Prostate gland (tissue), 2 donors: ENCODE measurements around the gene EPHA5. TPM values are rescaled to one million over a fixed set of nuclear protein-coding genes. Genes with fewer than 3 reads are reported as not detected.

ENCODE experiments used
- DNase-seq: peaks from one replicate; pipeline ENCODE4 v3.0.0-alpha.2; 2019; ENCODE audit warnings: low spot score
- H3K27ac ChIP-seq, 2 donors: fragments of 200-600 bp; sonication (generic); 2 replicates each; pipeline ENCODE4 v1.5.1; 2017 to 2019
- H3K27me3 ChIP-seq: fragments of 200-600 bp; sonication (generic); replicated peaks from 2 replicates; pipeline ENCODE4 v1.5.1; 2019; ENCODE audit not compliant: insufficient read depth
- H3K36me3 ChIP-seq, 2 donors: fragments of 200-600 bp; sonication (generic); 1 replicate in 1 of 2; 2 replicates in 1 of 2; pipeline versions ENCODE4 v1.5.1 to v1.8.1; 2017 to 2019
- H3K4me1 ChIP-seq: fragments of 200-600 bp; sonication (generic); replicated peaks from 2 replicates; pipeline ENCODE4 v1.5.1; 2019
- H3K4me3 ChIP-seq, 2 donors: fragments of 200-600 bp; sonication (generic); 2 replicates each; pipeline ENCODE4 v1.5.1; 2017 to 2019
- H3K9me3 ChIP-seq: fragments of 200-600 bp; sonication (generic); 2 replicates; pipeline ENCODE4 v1.5.1; 2017
- POLR2A ChIP-seq: fragments of 450-650 bp; IDR thresholded peaks from one replicate; pipeline ENCODE4 v1.6.1; 2016; ENCODE audit warnings: antibody characterized with exemption, mild to moderate bottlenecking
- POLR2AphosphoS5 ChIP-seq: sonication (generic); formaldehyde crosslinking; IDR thresholded peaks from one replicate; pipeline ENCODE4 v1.6.1; 2017; ENCODE audit warnings: antibody characterized with exemption
- WGBS: methylation state at CpG from one replicate; pipeline ENCODE4 v1.1.5; 2018; 5-methylcytosine and 5-hydroxymethylcytosine counted together
- intact Hi-C: fragments of 100-400 bp; cut with DNase I; formaldehyde crosslinking; loops from one replicate; pipeline ENCODE4 v1.14.2; 2022
- total RNA-seq, 2 donors: library from RNA; depleted of rRNA; stranded (reverse); fragments of >200 nt; gene quantifications; one replicate each; pipeline ENCODE4 v1.1.0, GENCODE V29; 2016
- TF ChIP-seq, protein P1 (sequence below), 4 experiments: fragments of 200-600 bp in 2 of 4; fragments of 450-650 bp in 2 of 4; sonication (generic) in 2 of 4; IDR thresholded peaks; 1 replicate in 3 of 4; 2 replicates in 1 of 4; pipeline ENCODE4 v1.5.1; 2016 to 2019; ENCODE audit warnings: antibody characterized with exemption in 4 of 4, mild to moderate bottlenecking in 2 of 4, moderate library complexity in 2 of 4

EPHA5 gene
- total RNA-seq, 2 donors from 2014 or later: 2.2 to 11.0 TPM

GRCh38 chr4:65670020-65670330, 314 bp downstream of the EPHA5 start:
- peak overlapping the region; percentile 34 to 53 for H3K4me3 ChIP-seq
- H3K27ac ChIP-seq: peak overlapping the region; percentile 75 to 84
- no peaks in the 10 kb centered on the region for H3K9me3 ChIP-seq
- intact Hi-C loops: no loop called here
- TF ChIP-seq POLR2A (no peak), POLR2AphosphoS5 (no peak)
- TF ChIP-seq, protein P1, sequence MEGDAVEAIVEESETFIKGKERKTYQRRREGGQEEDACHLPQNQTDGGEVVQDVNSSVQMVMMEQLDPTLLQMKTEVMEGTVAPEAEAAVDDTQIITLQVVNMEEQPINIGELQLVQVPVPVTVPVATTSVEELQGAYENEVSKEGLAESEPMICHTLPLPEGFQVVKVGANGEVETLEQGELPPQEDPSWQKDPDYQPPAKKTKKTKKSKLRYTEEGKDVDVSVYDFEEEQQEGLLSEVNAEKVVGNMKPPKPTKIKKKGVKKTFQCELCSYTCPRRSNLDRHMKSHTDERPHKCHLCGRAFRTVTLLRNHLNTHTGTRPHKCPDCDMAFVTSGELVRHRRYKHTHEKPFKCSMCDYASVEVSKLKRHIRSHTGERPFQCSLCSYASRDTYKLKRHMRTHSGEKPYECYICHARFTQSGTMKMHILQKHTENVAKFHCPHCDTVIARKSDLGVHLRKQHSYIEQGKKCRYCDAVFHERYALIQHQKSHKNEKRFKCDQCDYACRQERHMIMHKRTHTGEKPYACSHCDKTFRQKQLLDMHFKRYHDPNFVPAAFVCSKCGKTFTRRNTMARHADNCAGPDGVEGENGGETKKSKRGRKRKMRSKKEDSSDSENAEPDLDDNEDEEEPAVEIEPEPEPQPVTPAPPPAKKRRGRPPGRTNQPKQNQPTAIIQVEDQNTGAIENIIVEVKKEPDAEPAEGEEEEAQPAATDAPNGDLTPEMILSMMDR (IDR thresholded peaks at IDR 0.05): no peak
- no peaks in the 10 kb centered on the region for H3K4me1 ChIP-seq
- no peaks in the 10 kb centered on the region for H3K27me3 ChIP-seq
- DNase-seq: no peak
- no peaks in the 10 kb centered on the region for H3K36me3 ChIP-seq
- WGBS: under 1% methylated on average over 6 of the region's 6 CpGs

DNA sequence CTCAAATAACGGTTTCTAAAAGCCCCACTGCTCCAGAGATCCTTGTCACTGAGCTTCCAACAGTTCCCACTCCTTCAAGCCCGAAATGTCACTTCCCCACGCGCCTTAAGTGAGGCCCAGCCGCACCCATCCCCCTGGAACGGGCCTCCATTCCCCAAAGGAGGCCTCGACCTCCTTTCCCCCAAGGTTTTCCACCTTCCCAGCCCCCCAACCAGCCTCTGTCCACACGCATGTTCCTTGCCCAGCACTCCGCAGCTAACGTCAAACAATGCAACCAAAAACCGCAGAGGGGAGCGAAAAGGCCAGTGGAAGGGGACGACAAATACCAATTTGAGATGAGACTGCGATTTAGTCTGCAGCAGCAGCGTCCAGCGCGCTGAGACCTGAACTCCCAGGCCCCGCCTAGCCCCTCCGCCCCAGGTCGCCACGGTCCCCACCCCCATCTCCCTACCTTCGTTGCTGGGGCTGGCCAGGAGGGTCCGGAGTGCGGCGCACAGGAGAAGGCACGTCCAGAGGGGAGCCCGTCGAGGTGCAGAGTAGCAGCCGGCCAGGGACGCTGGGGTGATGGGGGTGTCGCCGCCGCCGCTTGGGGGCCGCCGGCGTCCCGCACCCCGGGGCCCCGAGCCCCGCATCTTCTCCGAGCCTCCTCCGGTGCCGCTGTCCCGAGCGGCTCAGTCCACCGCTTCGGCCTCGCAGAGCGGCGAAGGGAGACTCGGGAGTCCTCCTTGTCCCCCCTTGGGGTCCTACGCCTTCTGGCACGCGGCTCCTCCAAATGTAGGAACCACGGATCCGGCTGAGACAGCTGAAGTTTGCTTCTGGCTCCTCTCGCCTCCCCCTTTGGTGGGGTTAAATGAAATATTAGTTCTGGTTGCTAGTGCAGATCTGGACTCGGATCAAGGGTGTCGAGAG, 924 bp downstream of the EPHA5 start:
- H3K36me3 ChIP-seq: no peaks in the 10 kb centered on the region
- DNase-seq: no peak
- no peaks in the 10 kb centered on the region for H3K4me1 ChIP-seq
- no peaks in the 10 kb centered on the region for H3K9me3 ChIP-seq
- peak overlapping the region; percentile 34 to 53 for H3K4me3 ChIP-seq
- WGBS: 4% methylated on average over 60 of the region's 60 CpGs
- TF ChIP-seq POLR2AphosphoS5: no peak
- intact Hi-C loops: no loop called here
- H3K27me3 ChIP-seq: no peaks in the 10 kb centered on the region
- peak overlapping the region; percentile 75 to 84 for H3K27ac ChIP-seq

GRCh38 chr4:65668201-65669089, 1.8 kb downstream of the EPHA5 start:
- Histone ChIP-seq H3K4me3 (peak overlapping the region; percentile 34 to 53), H3K27ac (peak overlapping the region; percentile 75 to 84), H3K9me3 (no peaks in the 10 kb centered on the region), H3K4me1 (no peaks in the 10 kb centered on the region), H3K27me3 (no peaks in the 10 kb centered on the region), H3K36me3 (no peaks in the 10 kb centered on the region)
- WGBS: 5% methylated on average over 32 of the region's 32 CpGs
- peak; percentile 46 for DNase-seq
- intact Hi-C loops: no loop called here
- TF ChIP-seq, protein P1 (IDR thresholded peaks at IDR 0.05): no peak
- TF ChIP-seq POLR2AphosphoS5: peak; percentile 47
- no peak for TF ChIP-seq POLR2A

GRCh38 chr4:65667506-65668041, 2.7 kb downstream of the EPHA5 start:
- no peaks in the 10 kb centered on the region for H3K4me1 ChIP-seq
- no peaks in the 10 kb centered on the region for H3K36me3 ChIP-seq
- H3K4me3 ChIP-seq: peak overlapping the region; percentile 34 to 53
- TF ChIP-seq POLR2AphosphoS5 (no peak), POLR2A (no peak)
- TF ChIP-seq, protein P1 (IDR thresholded peaks at IDR 0.05): no peak
- no peaks in the 10 kb centered on the region for H3K9me3 ChIP-seq
- WGBS: 23% methylated on average over 10 of the region's 10 CpGs
- intact Hi-C loops: no loop called here
- no peak for DNase-seq
- peak overlapping the region; percentile 75 to 84 for H3K27ac ChIP-seq
- H3K27me3 ChIP-seq: no peaks in the 10 kb centered on the region
